HepG2 (cell line): ENCODE data around the gene HHIPL1. TPM values are rescaled to one million over a fixed set of nuclear protein-coding genes. Genes with fewer than 3 reads are reported as not detected.

Experiments
- ATF6 ChIP-seq: sonication (generic); formaldehyde crosslinking; conservative IDR thresholded peaks from 2 replicates; pipeline ENCODE4 v1.4.0; 2020; ENCODE audit warnings: missing genetic modification reagents
- KDM5A ChIP-seq: fragments of 200-600 bp; sonication (generic); IDR thresholded peaks from 2 replicates; pipeline ENCODE4 v1.7.0; 2018; ENCODE audit warnings: antibody characterized with exemption, mild to moderate bottlenecking, low read length, borderline replicate concordance
- MTA1 ChIP-seq: sonication (generic); formaldehyde crosslinking; IDR thresholded peaks from 2 replicates; pipeline ENCODE4 v1.4.0; 2020; ENCODE audit warnings: missing genetic modification reagents, mild to moderate bottlenecking, borderline replicate concordance
- NFYC ChIP-seq: IDR thresholded peaks from 2 replicates; pipeline ENCODE4 v1.6.1; 2016; ENCODE audit warnings: missing genetic modification reagents, missing compliant biosample characterization
- PCBP2 ChIP-seq: fragments of 200-400 bp; formaldehyde crosslinking; optimal IDR thresholded peaks from 2 replicates; pipeline ENCODE3; 2018; ENCODE audit warnings: low read length, low read depth; ENCODE audit not compliant: poor library complexity, severe bottlenecking
- RARG ChIP-seq: sonication (generic); formaldehyde crosslinking; IDR thresholded peaks from 2 replicates; pipeline ENCODE4 v1.4.0; 2020; ENCODE audit warnings: low read depth, mild to moderate bottlenecking, missing genetic modification reagents
- REST ChIP-seq, 2 experiments: IDR thresholded peaks; 2 replicates each; pipeline ENCODE4 v1.6.1; 2011 to 2012; ENCODE audit warnings: low read length in 2 of 2, borderline replicate concordance in 1 of 2, low read depth in 1 of 2, mild to moderate bottlenecking in 1 of 2, moderate library complexity in 1 of 2
- UBTF ChIP-seq: sonication (generic); formaldehyde crosslinking; IDR thresholded peaks from 2 replicates; pipeline ENCODE4 v1.4.0; 2020; ENCODE audit warnings: mild to moderate bottlenecking, missing genetic modification reagents
- XBP1 ChIP-seq: sonication (generic); formaldehyde crosslinking; IDR thresholded peaks from 2 replicates; pipeline ENCODE4 v1.5.0; 2020; ENCODE audit warnings: missing genetic modification reagents
- ZNF143 ChIP-seq: sonication (generic); formaldehyde crosslinking; IDR thresholded peaks from 2 replicates; pipeline ENCODE4 v1.4.0; 2020; ENCODE audit warnings: missing genetic modification reagents
- ZNF577 ChIP-seq: sonication (generic); formaldehyde crosslinking; IDR thresholded peaks from 2 replicates; pipeline ENCODE4 v1.4.0; 2020; ENCODE audit warnings: mild to moderate bottlenecking, low read depth, missing genetic modification reagents, borderline replicate concordance
- ZNF770 ChIP-seq: sonication (generic); formaldehyde crosslinking; IDR thresholded peaks from 2 replicates; pipeline ENCODE4 v1.5.0; 2020; ENCODE audit warnings: mild to moderate bottlenecking, missing genetic modification reagents
- ZNF839 ChIP-seq: sonication (generic); formaldehyde crosslinking; IDR thresholded peaks from 2 replicates; pipeline ENCODE4 v1.4.0; 2020; ENCODE audit warnings: missing genetic modification reagents, mild to moderate bottlenecking, borderline replicate concordance
- ZSCAN30 ChIP-seq: sonication (generic); formaldehyde crosslinking; IDR thresholded peaks from 2 replicates; pipeline ENCODE4 v1.5.0; 2020; ENCODE audit warnings: mild to moderate bottlenecking, missing genetic modification reagents
- ZXDC ChIP-seq: sonication (generic); formaldehyde crosslinking; IDR thresholded peaks from 2 replicates; pipeline ENCODE4 v1.5.0; 2020; ENCODE audit warnings: mild to moderate bottlenecking, missing genetic modification reagents
- polyA plus RNA-seq, 8 experiments: library from polyadenylated mRNA; depleted of rRNA in 3 of 8; stranded (reverse) in 7 of 8; unstranded in 1 of 8; fragments of >200 nt; fragmentation: Illumina TruSeq in 4 of 8; extraction: Trizol in 4 of 8; gene quantifications; 2 replicates each; pipeline versions ENCODE4 v1.2.1 to v1.2.3, GENCODE V29; 2011 to 2016; ENCODE audit warnings: low read depth in 4 of 8, missing spikeins in 1 of 8, mixed read lengths in 1 of 8; ENCODE audit not compliant: insufficient read depth in 1 of 8
- total RNA-seq, 5 experiments: library from RNA; depleted of rRNA; stranded (reverse); fragments of >200 nt; fragmentation: Illumina TruSeq; extraction: Trizol; gene quantifications; 2 replicates each; pipeline ENCODE4 v1.2.3, GENCODE V29; 2016; ENCODE audit warnings: low read depth in 1 of 5

HHIPL1 gene
- total and polyA plus RNA-seq, 2 of the 13 experiments (the other 11 are each of a cell fraction or from before 2014, with no cell fraction given): not detected

- TF ChIP-seq REST (IDR thresholded peaks at IDR 0.05; ENCODE audit: borderline replicate concordance in 1 of 2, low read depth in 1 of 2, low read length in 2 of 2) (no peak), NFYC (CRISPR knock-in tag) (no peak), ZNF577 (CRISPR knock-in tag) (no peak), ZNF143 (CRISPR knock-in tag) (no peak), ZNF839 (CRISPR knock-in tag) (no peak), ZSCAN30 (CRISPR knock-in tag) (no peak), ZXDC (CRISPR knock-in tag) (no peak), ATF6 (CRISPR knock-in tag) (no peak), UBTF (CRISPR knock-in tag) (peak; percentile 57), MTA1 (peak; percentile 78), ZNF770 (0 out of 2 replicates have a peak, but pooled peaks have one; percentile 26), PCBP2 (no peak), XBP1 (CRISPR knock-in tag) (no peak), RARG (CRISPR knock-in tag) (no peak), KDM5A (no peak)
Observed at GRCh38 chr14:99602054-99602787, 42.7 kb upstream of the HHIPL1 start (continued).
